GM12891 (cell line): ENCODE results near the gene KLHL28.

ENCODE experiments used
- PAX5 ChIP-seq: IDR thresholded peaks from 2 replicates; pipeline ENCODE4 v1.6.1; 2011; ENCODE audit warnings: low read length, moderate library complexity, mild to moderate bottlenecking; ENCODE audit not compliant: insufficient read depth, severe bottlenecking
- POLR2A ChIP-seq: IDR thresholded peaks from 2 replicates; pipeline ENCODE4 v1.6.1; 2011; ENCODE audit warnings: low read depth, low read length, control low read depth
- POLR2AphosphoS5 ChIP-seq: IDR thresholded peaks from 2 replicates; pipeline ENCODE4 v1.6.1; 2011; ENCODE audit warnings: low read depth, low read length, control low read depth
- POU2F2 ChIP-seq: IDR thresholded peaks from 2 replicates; pipeline ENCODE4 v1.6.1; 2011; ENCODE audit warnings: low read depth, mild to moderate bottlenecking, control low read depth, low read length, moderate library complexity
- SPI1 ChIP-seq: IDR thresholded peaks from 2 replicates; pipeline ENCODE4 v1.6.1; 2011; ENCODE audit warnings: low read depth, low read length, control low read depth
- TAF1 ChIP-seq: IDR thresholded peaks from 2 replicates; pipeline ENCODE4 v1.6.1; 2011; ENCODE audit warnings: low read depth, low read length, control low read depth

GRCh38 chr14:44945264-44945663, 16.5 kb downstream of the KLHL28 start:
- TF ChIP-seq SPI1: no peak
- no peak for TF ChIP-seq POLR2AphosphoS5
- TF ChIP-seq POLR2A: no peak
- TF ChIP-seq TAF1: no peak
- TF ChIP-seq POU2F2: no peak
- no peak for TF ChIP-seq PAX5
